Neural crest cell (in vitro differentiated cells): Measurements from ENCODE around the gene WDR47. TPM values are rescaled to one million over a fixed set of nuclear protein-coding genes. Genes with fewer than 3 reads are reported as not detected.

Experiments used
- DNase-seq: peaks from one replicate; pipeline ENCODE4 v3.0.0; 2021; ENCODE audit warnings: low read depth, mixed read lengths, low spot score
- H3K27ac Mint-ChIP-seq: one replicate; pipeline ENCODE4 v1.8.0; 2021; ENCODE audit warnings: mild to moderate bottlenecking, mixed read lengths; ENCODE audit not compliant: unreplicated experiment
- H3K27me3 Mint-ChIP-seq: 2 replicates; pipeline ENCODE4 v1.8.0; 2021; ENCODE audit warnings: low read depth, mild to moderate bottlenecking, mixed read lengths
- H3K36me3 Mint-ChIP-seq: 2 replicates; pipeline ENCODE4 v1.8.0; 2021; ENCODE audit warnings: low read depth, mild to moderate bottlenecking, mixed read lengths
- H3K4me1 Mint-ChIP-seq: 2 replicates; pipeline ENCODE4 v1.8.0; 2021; ENCODE audit warnings: mixed read lengths
- H3K4me3 Mint-ChIP-seq: one replicate; pipeline ENCODE4 v1.8.0; 2021; ENCODE audit warnings: mild to moderate bottlenecking, mixed read lengths
- H3K9me3 Mint-ChIP-seq: 2 replicates; pipeline ENCODE4 v1.8.0; 2021; ENCODE audit warnings: mixed read lengths
- total RNA-seq: library from RNA; stranded (reverse); gene quantifications from 2 replicates; pipeline ENCODE4 v1.2.1, GENCODE V29; 2021
- TF ChIP-seq, protein P1 (sequence below): fragments of 200-600 bp; sonication (generic); conservative IDR thresholded peaks from 2 replicates; pipeline ENCODE4 v1.5.0; 2021; ENCODE audit warnings: antibody characterized with exemption, mild to moderate bottlenecking

Gene WDR47
- total RNA-seq, 1 donor from 2014 or later = 18.0 TPM

DNA sequence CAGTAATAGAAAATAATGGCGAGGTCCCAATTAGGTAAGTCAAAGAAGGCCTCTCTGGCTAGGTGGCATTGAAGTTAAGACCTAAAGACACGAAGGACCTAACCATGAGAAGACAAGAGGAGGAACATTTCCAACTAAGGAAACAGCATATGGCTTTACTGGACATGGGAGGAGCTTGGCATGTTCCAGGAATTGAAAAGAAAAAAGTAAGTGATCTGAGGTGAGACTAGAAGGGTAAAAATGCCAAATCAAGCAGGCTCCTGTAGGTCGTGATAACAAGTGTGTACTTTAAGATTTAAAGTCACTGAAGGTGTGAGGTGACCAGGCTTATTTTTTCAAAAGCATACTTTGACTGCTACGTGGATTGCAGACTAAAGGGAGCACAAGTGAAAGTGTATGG, 65.2 kb downstream of the WDR47 start:
- no peak overlapping the region for H3K4me3 Mint-ChIP-seq
- no peak for DNase-seq
- no peaks in the 10 kb centered on the region for H3K9me3 Mint-ChIP-seq
- no peak overlapping the region for H3K27ac Mint-ChIP-seq
- no peaks in the 10 kb centered on the region for H3K4me1 Mint-ChIP-seq
- H3K27me3 Mint-ChIP-seq = no peaks in the 10 kb centered on the region
- H3K36me3 Mint-ChIP-seq = peaks cover 20% of the 10 kb centered on the region
- TF ChIP-seq, protein P1, sequence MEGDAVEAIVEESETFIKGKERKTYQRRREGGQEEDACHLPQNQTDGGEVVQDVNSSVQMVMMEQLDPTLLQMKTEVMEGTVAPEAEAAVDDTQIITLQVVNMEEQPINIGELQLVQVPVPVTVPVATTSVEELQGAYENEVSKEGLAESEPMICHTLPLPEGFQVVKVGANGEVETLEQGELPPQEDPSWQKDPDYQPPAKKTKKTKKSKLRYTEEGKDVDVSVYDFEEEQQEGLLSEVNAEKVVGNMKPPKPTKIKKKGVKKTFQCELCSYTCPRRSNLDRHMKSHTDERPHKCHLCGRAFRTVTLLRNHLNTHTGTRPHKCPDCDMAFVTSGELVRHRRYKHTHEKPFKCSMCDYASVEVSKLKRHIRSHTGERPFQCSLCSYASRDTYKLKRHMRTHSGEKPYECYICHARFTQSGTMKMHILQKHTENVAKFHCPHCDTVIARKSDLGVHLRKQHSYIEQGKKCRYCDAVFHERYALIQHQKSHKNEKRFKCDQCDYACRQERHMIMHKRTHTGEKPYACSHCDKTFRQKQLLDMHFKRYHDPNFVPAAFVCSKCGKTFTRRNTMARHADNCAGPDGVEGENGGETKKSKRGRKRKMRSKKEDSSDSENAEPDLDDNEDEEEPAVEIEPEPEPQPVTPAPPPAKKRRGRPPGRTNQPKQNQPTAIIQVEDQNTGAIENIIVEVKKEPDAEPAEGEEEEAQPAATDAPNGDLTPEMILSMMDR = no peak

DNA sequence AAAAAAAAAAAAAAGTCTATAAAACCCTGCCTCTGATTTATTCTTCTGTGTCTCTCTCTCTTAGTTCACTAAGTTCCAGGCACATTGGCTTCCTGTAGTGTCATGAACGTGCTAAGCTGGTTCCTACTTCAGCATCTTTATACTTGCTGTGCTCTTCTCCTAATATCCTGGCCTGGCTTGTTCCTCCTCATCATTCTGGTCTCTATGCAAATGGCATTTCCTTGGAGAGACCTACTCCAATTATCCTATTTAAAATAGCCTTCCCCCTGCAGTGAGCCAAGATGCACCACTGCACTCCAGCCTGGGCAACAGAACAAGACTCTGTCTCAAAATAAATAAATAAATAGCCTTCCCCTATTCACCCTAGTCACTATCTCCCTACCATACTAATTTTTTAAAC, 69.0 kb downstream of the WDR47 start:
- TF ChIP-seq, protein P1 = no peak
- Mint-ChIP-seq H3K27me3 (no peaks in the 10 kb centered on the region), H3K4me1 (no peaks in the 10 kb centered on the region), H3K36me3 (peaks cover 12% of the 10 kb centered on the region), H3K9me3 (no peaks in the 10 kb centered on the region), H3K4me3 (no peak overlapping the region), H3K27ac (no peak overlapping the region)
- no peak for DNase-seq

DNA sequence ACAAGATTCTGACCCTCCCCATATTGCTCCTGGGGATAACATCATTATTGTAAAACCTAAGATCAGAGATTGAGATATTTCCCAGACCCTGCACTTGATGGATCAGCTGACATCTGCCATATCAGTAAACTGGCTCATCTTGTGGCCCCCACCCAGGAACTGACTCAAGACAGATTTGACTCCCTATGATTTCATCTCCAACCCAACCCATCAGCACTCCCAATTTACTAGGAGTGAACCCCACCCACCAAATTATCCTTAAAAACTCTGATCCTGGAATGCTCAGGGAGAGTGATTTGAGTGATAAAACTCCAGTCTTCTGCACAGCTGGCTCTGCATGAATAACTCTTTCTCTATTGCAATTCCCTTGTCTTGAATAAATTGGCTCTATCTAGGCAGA, 72.6 kb downstream of the WDR47 start:
- no peak for DNase-seq
- Mint-ChIP-seq H3K4me3 (no peak overlapping the region), H3K9me3 (no peaks in the 10 kb centered on the region), H3K27me3 (no peaks in the 10 kb centered on the region), H3K36me3 (peaks cover 10% of the 10 kb centered on the region), H3K4me1 (peaks cover under 1% of the 10 kb centered on the region), H3K27ac (no peak overlapping the region)
- TF ChIP-seq, protein P1 = no peak

DNA sequence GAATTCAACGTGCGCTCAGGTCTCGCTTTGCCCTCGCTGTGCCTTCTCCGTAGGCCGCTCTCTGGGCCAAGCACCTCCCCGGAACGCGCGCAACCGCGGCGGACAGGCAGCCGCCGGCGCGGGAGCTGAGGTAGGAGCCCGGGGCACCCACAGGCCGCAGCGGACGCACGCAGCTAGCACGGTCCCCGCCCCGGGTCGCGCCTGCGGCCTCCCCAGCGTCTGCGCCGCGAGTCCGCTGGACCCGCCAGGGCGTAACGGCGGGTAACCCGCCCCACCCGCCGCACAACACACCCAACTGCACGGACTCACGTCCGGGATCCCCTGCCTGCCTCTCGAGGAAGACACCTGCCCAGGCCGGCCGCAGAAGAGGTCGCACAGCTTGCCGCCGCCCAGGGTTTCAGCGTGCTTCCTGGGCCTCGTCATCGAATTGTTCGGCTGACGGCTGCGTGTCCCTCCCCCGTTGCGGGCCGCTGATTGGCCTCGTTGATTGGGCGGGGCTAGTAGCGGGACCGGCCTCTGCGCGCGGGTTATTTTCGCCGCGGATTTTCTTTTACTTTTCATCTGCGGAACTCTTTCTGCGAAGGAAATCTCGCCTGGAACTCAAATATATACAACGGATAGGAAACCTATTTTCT, 78.7 kb downstream of the WDR47 start, which contains the start of gene CLCC1:
TSS of gene CLCC1 (minus strand) at position 433 of the 635 bp plus-strand sequence. CDS start 13,047 bp downstream, outside the sequence.
- Mint-ChIP-seq H3K27ac (peak within 1 kb of the TSS; percentile 98), H3K4me3 (peak within 1 kb of the TSS; percentile 81), H3K27me3 (no peaks in the 10 kb centered on the region), H3K9me3 (no peaks in the 10 kb centered on the region), H3K36me3 (peaks cover 2% of the 10 kb centered on the region), H3K4me1 (peaks cover 26% of the 10 kb centered on the region)
- TF ChIP-seq, protein P1 = no peak
- peak; percentile 83 for DNase-seq

DNA sequence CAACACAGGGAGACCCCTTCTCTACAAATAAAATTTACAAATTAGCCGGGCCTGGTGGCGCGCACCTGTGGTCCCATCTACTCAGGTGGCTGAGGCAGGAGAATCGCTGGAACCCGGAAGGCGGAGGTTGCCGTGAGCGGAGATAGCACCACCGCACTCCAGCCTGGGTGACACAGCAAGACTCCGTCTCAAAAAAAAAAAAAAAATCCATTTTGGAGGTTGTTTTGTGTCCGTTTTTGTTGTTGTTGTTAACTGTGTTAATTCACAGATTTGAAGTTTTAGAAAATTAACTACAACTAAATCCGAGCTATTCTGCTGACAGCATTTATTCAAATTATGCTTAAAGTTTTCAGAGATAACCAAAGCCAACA, 79.2 kb downstream of the WDR47 start:
- Mint-ChIP-seq H3K4me3 (peak overlapping the region; percentile 81), H3K36me3 (peaks cover 4% of the 10 kb centered on the region), H3K4me1 (peaks cover 29% of the 10 kb centered on the region), H3K9me3 (no peaks in the 10 kb centered on the region), H3K27me3 (no peaks in the 10 kb centered on the region), H3K27ac (peak overlapping the region; percentile 79)
- DNase-seq = no peak
- TF ChIP-seq, protein P1 = no peak
